ENCODE results near the gene PLEKHF1. TPM values are rescaled to one million over a fixed set of nuclear protein-coding genes. Genes with fewer than 3 reads are reported as not detected.

PLEKHF1 gene
- total and polyA plus RNA-seq, 11 donors: 7.8 to 46.1 (median 18.0) TPM

DNA sequence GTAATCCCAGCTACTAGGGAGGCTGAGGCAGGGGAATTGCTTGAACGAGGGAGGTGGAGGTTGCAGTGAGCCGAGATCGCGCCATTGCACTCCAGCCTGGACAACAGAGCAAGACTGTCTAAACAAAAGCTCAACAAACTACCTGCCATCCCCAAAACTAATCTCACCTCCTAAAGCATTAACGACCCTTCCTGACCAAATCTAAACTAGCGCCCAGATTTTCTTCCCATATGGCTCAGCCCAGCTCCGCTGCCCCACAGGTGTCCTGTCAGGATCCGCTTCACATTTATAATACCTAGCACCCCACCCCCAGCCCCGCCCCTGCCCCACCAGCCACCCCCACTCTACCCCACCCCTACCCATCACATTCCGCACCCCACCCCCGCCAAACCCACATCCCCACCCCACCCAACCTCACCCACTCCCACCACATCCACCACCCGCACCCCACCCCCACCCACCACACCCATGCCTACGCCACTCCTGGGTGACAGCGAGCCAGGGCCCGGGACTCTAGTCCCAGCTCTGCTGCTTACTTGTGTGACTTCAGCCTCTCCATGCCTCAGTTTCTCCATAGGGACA lies 49.2 kb downstream of the PLEKHF1 start:
- no peaks in the 10 kb centered on the region for H3K9me3 ChIP-seq
- peaks cover 0 to 48% (median 28%) of the 10 kb centered on the region in 12 donors for H3K4me1 ChIP-seq
- WGBS, 4 donors: 37 to 54% (median 42%) methylated on average over 11 to 15 of the region's 15 CpGs
- no peak for TF ChIP-seq POLR2A (IDR thresholded peaks at IDR 0.05)
- TF ChIP-seq, protein P1, sequence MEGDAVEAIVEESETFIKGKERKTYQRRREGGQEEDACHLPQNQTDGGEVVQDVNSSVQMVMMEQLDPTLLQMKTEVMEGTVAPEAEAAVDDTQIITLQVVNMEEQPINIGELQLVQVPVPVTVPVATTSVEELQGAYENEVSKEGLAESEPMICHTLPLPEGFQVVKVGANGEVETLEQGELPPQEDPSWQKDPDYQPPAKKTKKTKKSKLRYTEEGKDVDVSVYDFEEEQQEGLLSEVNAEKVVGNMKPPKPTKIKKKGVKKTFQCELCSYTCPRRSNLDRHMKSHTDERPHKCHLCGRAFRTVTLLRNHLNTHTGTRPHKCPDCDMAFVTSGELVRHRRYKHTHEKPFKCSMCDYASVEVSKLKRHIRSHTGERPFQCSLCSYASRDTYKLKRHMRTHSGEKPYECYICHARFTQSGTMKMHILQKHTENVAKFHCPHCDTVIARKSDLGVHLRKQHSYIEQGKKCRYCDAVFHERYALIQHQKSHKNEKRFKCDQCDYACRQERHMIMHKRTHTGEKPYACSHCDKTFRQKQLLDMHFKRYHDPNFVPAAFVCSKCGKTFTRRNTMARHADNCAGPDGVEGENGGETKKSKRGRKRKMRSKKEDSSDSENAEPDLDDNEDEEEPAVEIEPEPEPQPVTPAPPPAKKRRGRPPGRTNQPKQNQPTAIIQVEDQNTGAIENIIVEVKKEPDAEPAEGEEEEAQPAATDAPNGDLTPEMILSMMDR (IDR thresholded peaks at IDR 0.05): no peak
- ATAC-seq (peak in 3 of 4 donors; percentile 1 to 37 (median 23)), DNase-seq (peak in 1 of 5 donors; percentile 61)
- peak overlapping the region; percentile 68 to 100 (median 91) for H3K4me3 ChIP-seq
- no peaks in the 10 kb centered on the region for H3K27me3 ChIP-seq
- intact Hi-C loops (cut with DNase I): loop anchor here in 5 of 10 donors (2.0 to 10.0 kb wide), 3 partner anchors 47 to 50 kb away; partner anchors contain the start of gene PLEKHF1 (in 3 of the 5)
- no peaks in the 10 kb centered on the region for H3K36me3 ChIP-seq
- H3K27ac ChIP-seq: peak overlapping the region; percentile 89 to 100 (median 96)

DNA sequence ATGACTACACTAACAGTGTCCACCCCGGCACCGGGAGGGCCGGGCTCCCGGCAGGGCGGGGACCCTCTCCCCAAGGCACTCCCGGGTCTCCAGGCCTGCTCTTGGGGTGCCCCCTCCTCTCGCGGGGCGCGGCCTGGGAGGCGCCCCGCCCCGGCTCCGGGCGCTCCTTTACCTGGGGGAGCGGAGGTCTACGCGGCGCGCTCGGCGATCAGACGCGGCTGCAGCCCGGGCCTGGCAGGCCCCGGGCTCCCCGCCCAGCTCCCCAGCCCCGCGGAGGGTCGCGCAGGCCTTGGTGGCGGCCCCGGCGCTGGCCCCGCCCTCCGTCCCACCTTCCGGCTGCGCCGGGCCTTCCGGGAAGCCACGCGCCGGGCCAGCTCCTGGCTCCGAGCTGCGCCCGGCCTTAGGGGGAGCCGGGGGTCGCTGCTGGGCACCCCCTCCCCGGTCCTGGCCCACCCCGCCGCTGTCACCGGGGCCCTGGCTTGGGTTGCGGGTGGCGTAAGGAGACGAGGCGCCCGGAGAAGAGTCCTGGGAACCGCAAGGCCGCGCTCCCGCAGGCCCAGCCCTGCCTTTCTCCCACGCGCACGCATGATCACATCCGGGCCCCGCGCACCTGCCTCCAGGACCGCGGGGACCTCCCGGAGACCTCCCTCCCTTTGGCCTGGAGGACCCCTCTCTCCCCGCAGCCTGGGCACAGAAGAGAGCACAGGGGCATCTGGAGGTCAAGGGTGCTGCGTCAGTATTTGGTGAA lies 49.9 kb downstream of the PLEKHF1 start, which contains the start of gene C19orf12:
Gene C19orf12 (minus strand): TSS at position 309 of the 748 bp plus-strand sequence. CDS start 6,848 bp downstream, outside the sequence.
- Histone ChIP-seq H3K9me3 (no peaks in the 10 kb centered on the region), H3K27me3 (peaks cover 0 to 2% (median 0%) of the 10 kb centered on the region in 9 donors), H3K4me1 (peaks cover 0 to 48% (median 24%) of the 10 kb centered on the region in 12 donors), H3K4me3 (peak within 1 kb of the TSS; percentile 68 to 100 (median 91)), H3K27ac (peak within 1 kb of the TSS; percentile 89 to 100 (median 96)), H3K36me3 (no peaks in the 10 kb centered on the region)
- intact Hi-C loops (cut with DNase I): loop anchor here in 9 of 10 donors (2.0 to 10.0 kb wide), 6 partner anchors 48 to 503 kb away; partner anchors contain the start of genes PLEKHF1 (in 6 of the 9) and UQCRFS1 (in 1 of the 9)
- 0 to 3% (median 0%) methylated on average over 24 to 72 of the region's 72 CpGs for WGBS, 4 donors
- TF ChIP-seq, protein P1 (IDR thresholded peaks at IDR 0.05): no peak
- peak; percentile 47 to 84 for TF ChIP-seq POLR2A (IDR thresholded peaks at IDR 0.05)
- ATAC-seq: peak; percentile 38 to 89 (median 76)
- peak; percentile 54 to 82 (median 72) for DNase-seq

DNA sequence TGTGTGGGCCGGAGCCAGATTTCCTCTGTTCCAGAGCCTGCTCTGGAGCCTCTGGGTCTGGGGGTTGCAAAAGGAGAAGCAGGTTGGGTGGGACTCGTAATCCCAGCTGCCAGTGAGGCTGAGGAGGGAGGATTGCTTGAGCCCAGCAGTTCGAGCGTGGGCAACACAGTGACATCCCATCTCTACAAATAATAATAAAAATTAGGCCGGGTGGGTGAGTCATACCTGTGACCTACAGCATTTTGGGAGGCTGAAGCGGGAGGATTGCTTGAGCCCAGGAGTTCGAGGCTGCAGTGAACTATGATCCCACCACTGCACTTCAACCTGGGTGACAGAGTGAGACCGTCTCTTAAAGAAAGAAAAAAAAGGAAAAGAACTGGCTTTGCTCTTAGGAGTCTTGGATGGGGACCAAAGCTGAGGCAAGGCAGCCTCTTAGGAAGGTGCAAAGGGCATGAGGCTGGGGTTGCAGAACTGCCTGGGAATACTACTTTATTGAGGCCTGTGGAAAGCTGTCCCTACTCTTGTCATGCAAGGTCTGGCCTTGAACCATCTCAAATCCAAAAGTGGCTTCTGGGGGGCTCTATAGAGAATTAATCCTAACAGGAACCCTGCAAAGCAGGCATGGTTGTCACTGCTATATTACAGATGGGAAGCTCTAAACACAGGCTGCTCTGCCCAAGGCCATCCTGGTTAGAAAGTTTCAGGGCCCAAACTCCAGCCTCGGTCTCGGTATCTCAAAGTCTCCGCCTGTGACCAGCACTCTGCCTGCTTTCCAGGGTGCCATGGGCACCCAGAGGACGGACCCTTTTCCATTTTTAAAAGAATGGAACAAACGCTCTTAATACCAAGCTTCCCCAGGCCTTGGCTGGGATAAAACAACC lies 50.7 kb downstream of the PLEKHF1 start:
- DNase-seq (no peak), ATAC-seq (peak; percentile 2 to 33 (median 21))
- H3K4me1 ChIP-seq: peaks cover 0 to 48% (median 24%) of the 10 kb centered on the region in 12 donors
- H3K36me3 ChIP-seq: no peaks in the 10 kb centered on the region
- TF ChIP-seq, protein P1 (IDR thresholded peaks at IDR 0.05): no peak
- no peak for TF ChIP-seq POLR2A (IDR thresholded peaks at IDR 0.05)
- intact Hi-C loops (cut with DNase I): loop anchor here (1.0 to 10.0 kb wide), 11 partner anchors 21 to 504 kb away; partner anchors contain the start of genes PLEKHF1 (in 5 of the 10) and UQCRFS1 (in 1 of the 10)
- H3K27ac ChIP-seq: peak overlapping the region; percentile 89 to 100 (median 96)
- H3K27me3 ChIP-seq: peaks cover 0 to 4% (median 0%) of the 10 kb centered on the region in 9 donors
- H3K9me3 ChIP-seq: no peaks in the 10 kb centered on the region
- H3K4me3 ChIP-seq: peak overlapping the region; percentile 68 to 100 (median 91)
- 30 to 36% (median 35%) methylated on average over 13 of the region's 13 CpGs for WGBS, 4 donors
